Measurements from ENCODE around the gene TM9SF4.
"Not testable (repeated sequence)": the region's sequence is repeated elsewhere in the genome, so short reads cannot be mapped to it uniquely, and the experiment has no call there.

Gene TM9SF4

DNA sequence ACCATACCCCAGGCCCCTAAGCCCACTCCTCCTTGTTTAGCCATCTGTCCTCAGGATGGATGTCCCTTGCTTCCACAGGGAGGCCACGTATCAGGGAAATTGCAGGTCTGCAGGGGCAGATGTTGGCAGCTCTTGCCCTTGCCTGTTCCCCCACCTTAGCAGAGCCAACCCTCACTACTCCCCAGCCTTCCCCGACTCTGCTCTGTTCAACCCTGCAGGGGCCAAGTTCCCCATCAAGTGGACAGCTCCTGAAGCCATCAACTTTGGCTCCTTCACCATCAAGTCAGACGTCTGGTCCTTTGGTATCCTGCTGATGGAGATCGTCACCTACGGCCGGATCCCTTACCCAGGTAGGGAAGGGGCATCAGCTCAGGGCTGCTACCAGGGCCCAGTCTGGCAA, 10.7 kb upstream of the TM9SF4 start:
- DNase-seq: no peak

GRCh38 chr20:32108814-32109391, 611 bp upstream of the TM9SF4 start:
- no peak for DNase-seq

- DNase-seq: no peak
Observed at GRCh38 chr20:32110173-32110704, 725 bp downstream of the TM9SF4 start.

DNA sequence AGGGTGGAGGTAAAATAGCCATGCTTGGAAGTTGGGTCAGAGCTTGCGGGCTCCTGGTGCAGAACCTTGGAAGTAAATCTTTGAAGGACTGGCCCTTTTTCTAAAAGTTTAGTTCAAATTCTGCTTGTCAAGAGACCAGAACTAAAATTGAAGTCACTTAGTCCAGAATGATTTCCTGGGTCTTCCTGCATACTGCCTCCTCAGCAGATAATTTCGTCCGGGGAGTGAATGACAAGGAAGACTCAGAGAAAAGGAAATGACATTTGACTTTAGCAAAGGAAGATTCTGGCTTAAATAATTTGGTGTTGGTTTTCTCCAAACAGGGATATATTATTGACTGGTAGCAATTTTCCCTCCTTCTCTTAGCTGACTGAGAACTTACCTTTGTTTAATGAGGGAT, 1.2 kb downstream of the TM9SF4 start:
- no peak for DNase-seq

- no peak for DNase-seq
Observed at GRCh38 chr20:32111156-32111686, 1.7 kb downstream of the TM9SF4 start.

DNA sequence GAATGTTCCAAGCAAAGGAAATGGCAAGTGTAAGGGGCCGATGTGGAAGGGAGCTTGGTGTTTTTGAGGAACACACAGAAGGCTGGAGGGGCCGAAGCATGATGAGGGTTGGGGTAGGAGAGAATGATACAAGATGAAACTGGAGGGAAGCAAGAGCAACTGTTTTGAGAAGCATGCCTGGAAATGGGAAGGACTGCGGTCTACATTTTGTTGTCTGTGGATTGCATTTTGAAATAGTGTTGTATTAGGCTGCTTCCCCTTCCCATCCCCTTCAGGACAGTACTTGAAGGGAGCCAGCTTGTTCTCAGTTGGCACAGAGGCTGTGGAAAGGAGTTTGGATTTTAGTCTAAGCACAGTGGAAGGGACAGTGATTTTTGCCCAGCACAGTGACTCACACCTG, 2.2 kb downstream of the TM9SF4 start:
- no peak for DNase-seq

GRCh38 chr20:32112841-32113240, 3.3 kb downstream of the TM9SF4 start:
- peak; percentile 77 to 82 for DNase-seq

- no peak for DNase-seq
Observed at GRCh38 chr20:32113591-32114260, 4.2 kb downstream of the TM9SF4 start.

GRCh38 chr20:32114305-32114960, 4.9 kb downstream of the TM9SF4 start:
- DNase-seq: no peak

DNA sequence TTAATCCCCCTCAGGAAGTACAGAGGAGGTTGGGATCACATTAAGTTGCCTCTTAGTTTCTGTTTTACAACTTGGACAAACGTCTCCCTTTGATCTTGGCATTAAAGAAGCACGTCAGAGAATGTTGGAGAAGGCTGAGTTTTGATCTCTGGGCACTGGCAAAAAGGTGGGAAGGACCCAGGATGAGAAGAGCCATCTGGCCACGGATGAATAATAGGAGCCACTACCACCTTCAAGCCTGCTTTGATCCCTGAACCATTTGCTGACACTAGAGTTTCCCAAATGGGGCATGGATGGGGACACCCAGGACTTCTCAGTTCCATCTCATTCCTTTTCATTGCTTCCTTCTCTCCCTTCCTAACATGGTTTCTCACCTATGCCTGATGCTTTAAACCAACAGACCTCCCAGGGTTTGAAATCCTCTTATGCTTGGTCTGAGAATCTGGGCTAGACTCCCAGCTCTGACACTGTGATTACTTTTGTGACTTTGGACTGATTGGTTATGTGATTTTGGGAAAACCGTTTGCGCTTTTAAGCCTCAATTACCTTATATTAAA, 5.8 kb downstream of the TM9SF4 start:
- DNase-seq: no peak

DNA sequence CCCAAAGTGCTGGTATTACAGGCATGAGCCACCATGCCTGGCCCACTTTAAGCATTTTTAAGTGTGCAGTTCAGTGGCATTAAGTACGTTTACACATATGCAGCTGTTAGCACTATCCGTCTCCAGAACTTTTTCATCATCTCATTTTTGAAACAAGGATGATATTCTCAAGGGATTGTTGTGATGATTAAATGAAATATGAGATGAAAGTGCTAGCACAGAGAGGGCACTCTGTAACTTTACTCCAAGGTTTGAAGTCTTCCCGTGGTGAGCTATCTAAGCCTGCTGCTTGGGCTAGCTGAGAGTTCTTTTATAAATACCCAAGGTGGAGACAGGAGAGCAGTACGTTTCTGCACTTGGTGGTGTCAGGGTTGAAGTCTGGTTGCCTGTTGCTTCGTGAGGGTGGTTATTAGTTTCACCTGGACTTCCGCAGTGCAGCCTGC, 6.6 kb downstream of the TM9SF4 start:
- DNase-seq: no peak

GRCh38 chr20:32116796-32117195, 7.3 kb downstream of the TM9SF4 start:
- not testable (repeated sequence) for DNase-seq

GRCh38 chr20:32118427-32118826, 8.9 kb downstream of the TM9SF4 start:
- DNase-seq: not testable (repeated sequence)

DNA sequence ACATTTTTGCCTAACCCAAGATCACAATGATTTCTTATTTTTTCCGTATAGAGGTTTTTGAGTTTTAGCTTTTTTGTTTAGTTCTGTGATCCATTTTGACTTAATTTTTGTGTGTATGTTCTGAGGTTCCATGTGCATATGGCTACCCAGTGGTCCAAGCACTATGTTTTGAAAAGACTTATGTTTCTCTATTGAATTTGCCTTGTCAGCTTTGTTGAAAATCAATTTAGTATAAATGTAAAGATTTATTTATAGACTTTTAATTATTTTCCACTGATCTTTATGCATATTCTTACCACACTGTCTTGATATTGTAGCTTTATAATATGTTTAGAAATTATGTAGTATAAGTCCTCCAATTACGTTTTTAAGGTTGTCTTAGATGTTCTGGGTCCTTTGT, 10.2 kb downstream of the TM9SF4 start:
- no peak for DNase-seq

DNA sequence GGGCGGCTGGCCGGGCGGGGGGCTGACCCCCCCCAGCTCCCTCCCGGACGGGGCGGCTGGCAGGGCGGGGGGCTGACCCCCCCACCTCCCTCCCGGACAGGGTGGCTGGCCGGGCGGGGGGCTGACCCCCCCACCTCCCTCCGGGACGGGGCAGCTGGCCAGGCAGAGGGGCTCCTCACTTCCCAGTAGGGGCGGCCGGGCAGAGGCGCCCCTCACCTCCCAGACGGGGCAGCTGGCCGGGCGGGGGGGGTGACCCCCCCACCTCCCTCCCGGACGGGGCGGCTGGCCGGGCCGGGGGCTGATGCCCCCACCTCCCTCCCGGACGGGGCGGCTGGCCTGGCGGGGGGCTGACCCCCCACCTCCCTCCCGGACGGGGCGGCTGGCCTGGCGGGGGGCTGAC, 12.4 kb downstream of the TM9SF4 start:
- DNase-seq: not testable (repeated sequence)

- no peak for DNase-seq
Observed at GRCh38 chr20:32123088-32123487, 13.6 kb downstream of the TM9SF4 start.

- DNase-seq: no peak
Observed at GRCh38 chr20:32124916-32125454, 15.5 kb downstream of the TM9SF4 start.

DNA sequence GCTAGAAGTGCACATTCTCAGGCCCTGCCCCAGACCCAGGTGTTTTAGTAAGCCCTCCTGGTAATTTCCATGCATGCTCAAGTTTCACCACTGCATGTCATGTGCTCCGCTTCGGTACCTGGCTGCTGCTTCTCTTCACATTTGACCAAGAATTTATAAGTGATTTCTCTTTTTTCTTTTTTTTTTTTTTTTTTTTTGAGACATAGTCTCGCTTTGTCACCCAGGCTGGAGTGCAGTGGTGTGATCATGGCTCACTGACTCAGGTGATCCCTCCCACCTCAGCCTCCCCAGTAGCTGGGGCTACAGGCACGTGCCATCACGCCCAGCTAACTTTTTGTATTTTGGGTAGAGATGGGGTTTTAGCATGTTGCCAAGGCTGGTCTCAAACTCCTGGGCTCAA, 16.0 kb downstream of the TM9SF4 start:
- DNase-seq: no peak

DNA sequence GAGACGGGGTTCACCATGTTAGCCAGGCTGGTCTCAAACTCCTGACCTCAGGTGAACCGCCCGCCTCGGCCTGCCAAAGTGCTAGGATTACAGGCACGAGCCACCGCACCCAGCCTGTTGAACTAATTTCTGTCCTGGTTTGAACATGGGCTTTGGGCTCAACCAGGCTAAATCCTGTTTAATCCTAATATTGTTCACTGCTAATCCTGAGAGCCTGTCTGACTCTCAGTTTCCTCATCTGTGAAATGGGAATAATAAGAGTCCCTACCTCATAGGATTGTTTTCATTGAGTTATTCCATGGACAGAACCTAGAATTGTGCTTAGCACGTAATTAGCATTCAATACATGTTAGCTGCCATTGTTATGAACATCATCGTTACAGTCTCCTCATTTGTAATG, 17.4 kb downstream of the TM9SF4 start:
- no peak for DNase-seq

- DNase-seq: no peak
Observed at GRCh38 chr20:32127347-32127746, 17.8 kb downstream of the TM9SF4 start.

GRCh38 chr20:32128167-32128566, 18.7 kb downstream of the TM9SF4 start:
- no peak for DNase-seq

DNA sequence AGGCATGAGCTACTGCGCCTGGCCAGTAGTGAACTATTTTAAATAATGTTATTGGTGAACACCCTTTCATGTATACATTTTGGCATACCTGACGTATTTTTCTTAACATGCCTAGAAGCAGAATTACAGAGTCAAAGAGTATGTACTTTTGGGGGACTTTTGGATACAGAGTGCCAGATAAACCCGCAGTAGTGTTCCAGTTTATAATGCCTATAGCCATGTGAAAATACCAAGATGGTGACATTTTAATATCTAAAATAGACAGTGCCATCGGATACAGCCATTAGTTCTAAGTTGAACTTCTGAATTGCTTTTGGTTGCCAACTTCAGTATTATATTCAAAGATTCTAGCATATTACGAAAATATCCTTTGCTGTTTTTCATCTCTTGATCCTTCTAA, 20.3 kb downstream of the TM9SF4 start:
- DNase-seq: no peak

DNA sequence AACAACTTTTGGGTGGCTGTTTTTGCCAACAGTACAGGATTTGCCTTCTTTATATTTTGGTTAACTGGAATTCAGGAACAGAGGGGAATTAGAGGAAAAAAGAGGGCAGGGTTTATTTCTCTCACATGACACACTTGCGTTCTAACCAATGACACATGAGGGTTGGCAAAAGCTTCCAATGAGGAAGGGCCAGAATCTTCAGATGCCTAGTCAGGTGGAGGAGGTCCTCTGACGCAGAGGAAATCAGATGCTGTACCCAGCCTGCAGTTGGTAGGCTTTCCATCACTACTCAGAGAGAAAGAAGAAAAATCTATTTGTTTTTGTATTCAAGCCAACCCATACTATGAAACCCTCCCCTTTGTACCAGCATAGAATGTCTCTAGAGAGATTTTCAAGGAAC, 20.8 kb downstream of the TM9SF4 start:
- no peak for DNase-seq
